CD4-positive, alpha-beta T cell treated with Interleukin-12 subunit alpha and Interleukin-12 subunit beta, for 1 hour (primary cell): ENCODE data around the gene HEMK1.

Source experiments
- DNase-seq: peaks from one replicate; pipeline ENCODE4 v3.0.0-alpha.2; 2020

Gene HEMK1, protein sequence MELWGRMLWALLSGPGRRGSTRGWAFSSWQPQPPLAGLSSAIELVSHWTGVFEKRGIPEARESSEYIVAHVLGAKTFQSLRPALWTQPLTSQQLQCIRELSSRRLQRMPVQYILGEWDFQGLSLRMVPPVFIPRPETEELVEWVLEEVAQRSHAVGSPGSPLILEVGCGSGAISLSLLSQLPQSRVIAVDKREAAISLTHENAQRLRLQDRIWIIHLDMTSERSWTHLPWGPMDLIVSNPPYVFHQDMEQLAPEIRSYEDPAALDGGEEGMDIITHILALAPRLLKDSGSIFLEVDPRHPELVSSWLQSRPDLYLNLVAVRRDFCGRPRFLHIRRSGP

DNA sequence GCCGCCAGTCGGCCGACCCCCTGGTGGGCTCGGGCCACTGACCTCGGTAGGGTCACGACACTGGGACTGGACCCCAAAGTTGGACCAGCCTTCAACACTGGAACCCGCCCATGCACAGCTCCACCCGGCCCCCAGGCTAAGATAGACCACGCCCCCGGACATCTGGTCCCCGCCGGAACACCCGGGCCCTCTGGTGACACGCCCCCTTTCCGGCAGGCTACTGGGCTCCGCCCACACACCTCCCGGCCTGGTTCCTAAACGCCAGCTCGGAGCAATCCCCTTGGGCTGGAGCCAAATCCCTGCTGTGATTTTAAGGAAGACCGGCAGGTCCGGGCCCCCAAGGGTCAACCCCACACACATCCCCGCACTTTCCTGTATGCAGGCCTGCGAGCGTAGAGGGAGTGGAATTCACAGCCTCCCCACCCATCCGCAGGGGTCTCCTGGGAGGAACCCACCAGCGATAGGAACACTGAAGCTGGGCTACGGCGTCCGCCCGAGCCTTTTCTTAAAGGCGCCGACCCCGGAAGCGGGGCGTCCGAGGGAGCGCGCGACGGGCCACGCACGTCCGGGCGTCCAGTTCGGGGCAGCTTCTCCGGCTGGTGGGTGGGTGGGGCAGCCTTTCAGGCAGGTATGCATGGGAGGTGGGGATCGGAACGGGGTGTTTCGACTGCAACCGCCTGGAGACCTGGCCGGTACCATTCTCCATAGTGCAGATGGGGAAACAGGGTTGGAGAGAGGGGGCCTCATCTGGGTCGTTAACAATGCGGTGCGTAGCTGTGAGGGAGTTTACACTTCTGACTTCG lies at the start of gene HEMK1:
Gene HEMK1 (plus strand): TSS at position 576 of the 803 bp plus-strand sequence. CDS start 1,583 bp downstream, outside the sequence.
- DNase-seq: peak; percentile 94

DNA sequence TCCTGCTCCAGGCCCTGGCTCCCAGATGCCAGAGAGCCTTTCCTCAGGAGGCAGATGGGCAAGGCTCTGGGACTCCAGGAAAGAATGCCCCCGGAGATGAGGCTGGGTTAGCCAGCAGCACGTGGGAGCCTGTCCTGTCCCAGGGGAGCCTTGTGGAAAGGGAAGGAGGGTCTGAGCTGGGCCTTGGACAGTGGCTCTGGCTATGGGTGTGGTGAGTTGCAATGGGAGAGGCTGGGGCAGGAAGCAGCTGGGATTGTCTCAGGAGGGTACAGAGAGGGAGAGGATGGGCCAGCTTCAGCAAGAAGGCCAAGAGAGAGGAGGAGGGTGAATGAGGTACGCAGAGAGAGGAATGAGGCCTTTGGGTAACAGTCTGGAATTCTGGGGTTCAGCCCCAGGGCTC lies 48.5 kb upstream of the HEMK1 start:
- DNase-seq: no peak

DNA sequence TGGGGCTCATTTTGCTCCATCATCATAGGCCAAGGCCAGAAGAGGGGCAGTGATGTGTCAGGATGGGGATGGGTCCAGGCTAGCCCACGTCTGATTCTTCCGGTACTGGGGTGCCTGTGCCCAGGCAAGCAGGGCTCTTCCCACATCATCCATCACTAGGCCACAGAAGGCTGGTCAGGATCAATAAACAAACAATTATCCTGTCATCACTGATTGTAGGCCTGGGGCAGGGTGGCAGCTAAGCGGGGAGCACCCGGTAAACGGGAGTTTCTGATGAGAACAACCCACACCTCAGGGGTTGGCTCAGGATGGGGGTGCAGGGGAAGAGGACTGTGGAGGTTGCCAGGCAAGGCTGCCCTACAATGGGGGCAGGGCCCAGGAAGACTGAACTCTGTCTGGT lies 47.8 kb upstream of the HEMK1 start:
- DNase-seq: no peak

DNA sequence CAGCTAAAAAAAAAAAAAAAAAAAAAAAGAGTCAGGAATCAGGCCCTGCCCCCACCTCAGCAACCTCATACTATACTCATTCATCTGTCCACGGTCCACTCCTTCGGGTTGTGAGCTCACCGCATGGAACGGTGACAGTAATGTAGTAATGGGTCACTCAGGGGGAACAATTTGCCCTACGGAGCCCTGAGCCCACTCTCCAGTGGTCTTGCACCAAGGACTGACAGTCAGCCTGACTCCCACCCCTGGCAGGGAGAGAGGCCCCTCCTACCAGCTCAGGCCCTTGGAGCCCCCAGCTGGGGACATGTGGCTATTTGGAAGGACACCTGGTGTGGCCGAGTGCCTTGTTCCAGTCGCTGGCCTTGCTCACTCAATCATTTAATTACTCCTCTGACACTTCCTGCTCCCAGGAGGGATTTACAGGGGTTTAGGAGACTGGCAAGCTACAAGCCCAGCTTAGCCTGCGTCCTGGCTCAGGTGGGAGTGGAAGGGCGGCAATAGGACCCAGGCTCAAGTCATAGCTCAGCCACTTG lies 46.0 kb upstream of the HEMK1 start:
- no peak for DNase-seq

DNA sequence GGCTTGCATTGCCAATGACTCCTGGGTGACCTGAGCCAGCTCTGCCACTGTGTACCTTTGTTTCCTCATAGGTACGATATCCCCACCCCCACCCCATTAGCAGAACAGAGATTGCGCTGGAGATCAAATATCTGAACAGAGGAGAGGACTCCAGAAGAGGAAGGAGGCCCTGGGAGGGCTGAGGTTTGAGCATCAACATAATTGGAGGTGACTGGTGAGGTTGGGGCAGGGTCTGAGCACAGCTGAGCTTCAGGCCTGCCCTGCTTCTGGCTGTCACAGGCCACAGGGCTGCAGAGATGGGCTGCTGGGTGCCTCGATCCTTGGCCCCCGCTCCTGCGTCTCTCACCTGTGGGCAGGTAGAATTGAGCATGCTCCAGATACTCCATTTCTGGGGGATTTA lies 44.6 kb upstream of the HEMK1 start:
- DNase-seq: no peak

DNA sequence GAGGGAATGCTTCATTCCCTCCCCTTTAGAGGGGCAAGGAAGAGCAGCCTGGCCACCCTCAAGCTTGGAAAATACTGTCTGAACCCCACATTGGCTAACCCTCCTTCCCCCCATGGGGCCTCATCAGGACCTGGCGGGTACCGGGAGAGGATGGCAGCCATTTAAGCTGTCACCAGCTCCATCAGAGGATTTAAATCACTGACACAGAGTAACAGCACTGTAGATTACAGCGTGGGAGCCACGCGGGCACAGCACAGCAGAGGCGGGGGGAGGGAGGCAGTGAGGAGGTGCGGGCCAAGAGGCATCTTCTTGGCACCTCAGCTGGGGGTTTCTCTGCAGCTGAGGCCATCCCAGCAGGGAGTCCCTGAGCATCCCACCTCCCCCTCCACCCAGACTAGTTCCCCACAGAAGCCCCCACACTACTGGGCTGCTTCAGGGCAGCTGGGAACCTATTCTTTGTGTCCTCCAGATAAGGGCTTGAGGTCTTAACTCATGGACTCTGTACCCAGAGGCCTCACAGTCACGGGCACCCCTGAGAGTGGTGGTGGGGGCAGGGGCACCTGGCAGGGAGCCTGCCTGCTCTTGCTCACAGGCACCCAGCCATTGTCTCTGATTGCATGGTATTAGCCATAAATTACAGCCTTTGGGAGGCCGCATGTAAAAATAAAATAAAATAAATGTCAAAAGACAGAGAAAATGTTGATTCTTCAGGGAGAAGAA lies 44.0 kb upstream of the HEMK1 start:
- no peak for DNase-seq

DNA sequence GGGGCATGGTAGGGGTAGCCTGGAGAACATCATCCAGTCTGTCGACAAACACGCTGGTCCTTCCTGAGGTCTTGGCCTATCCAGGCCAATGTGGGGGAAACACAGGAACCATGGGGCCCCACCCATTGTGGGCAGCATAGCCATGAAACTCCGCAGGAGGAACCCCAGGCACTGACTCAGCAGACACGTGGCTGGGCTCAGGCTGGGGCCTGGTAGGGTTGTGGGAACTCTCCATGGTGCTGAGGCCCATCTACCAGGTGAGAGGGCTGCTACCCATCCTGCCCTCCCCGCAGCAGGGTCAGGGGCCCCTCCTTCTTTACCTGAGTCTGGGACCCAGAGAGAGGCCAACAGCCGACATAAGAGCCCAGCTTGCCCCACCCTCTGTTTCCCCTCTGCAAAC lies 43.3 kb upstream of the HEMK1 start:
- DNase-seq: peak; percentile 42

DNA sequence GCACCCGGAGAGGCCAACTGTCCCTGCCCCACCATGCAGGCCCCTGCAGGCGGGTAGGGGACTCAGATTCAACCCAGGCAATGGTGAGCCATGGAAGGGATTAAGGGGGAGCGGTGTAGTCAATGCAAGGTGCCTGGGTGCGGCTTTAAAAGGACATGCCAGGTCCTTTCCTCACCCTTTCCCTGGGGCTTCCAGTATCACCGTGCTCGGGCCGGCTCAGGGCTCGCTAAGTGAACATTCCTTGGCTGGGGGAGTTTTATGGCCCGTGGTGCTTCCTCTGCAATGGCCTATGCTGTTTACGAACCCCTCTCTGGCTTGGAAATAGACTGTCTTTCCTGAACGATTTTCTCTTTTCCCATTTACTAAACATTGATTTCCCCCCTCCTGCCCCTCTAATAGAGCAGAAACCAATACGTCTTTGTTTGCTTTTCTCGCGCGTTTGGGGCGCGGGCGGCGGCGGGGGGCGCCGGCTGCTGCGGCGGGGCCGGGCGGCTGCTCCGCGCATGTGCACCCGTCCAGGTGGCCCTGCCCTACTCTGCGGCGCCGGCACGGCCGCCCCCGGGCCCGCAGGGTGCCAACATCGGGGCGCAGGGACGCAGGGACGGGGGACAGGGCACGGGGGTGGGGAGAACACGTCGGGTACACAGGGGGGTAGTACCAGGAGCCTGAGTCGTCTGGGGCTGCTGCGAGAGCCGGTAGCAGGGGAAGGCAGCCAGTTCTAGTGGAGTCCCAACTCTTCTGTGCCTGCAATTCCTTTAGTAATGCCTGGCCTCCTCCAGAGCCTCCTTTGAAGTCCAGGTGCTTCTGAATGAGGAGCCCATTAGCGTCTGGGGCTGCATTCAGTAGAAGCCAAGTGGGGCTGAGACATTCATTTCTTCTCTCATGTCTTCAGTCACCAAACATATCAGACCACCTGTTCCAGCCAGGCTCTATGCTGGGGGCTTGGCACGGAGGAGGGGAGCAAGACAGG lies 39.0 kb upstream of the HEMK1 start:
- no peak for DNase-seq

DNA sequence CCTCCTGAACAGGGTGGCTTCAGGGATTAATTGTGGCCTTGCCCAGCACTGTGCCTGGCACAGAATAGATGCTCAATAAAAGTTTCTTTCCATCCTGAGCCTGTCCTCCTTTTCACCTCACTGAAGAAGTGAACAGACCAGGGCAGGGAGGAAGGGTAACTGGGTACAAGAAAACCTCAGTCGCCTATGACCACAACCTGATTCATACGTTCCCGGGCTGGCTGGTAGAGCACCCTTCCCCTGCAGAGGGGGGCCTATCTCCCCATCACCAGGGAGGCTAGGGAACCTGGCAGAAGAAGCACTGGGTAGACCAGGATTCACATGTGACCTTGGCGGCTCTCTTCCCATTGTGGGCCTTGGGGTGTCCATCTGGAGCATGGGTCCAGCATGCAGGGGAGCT lies 38.1 kb upstream of the HEMK1 start:
- no peak for DNase-seq

DNA sequence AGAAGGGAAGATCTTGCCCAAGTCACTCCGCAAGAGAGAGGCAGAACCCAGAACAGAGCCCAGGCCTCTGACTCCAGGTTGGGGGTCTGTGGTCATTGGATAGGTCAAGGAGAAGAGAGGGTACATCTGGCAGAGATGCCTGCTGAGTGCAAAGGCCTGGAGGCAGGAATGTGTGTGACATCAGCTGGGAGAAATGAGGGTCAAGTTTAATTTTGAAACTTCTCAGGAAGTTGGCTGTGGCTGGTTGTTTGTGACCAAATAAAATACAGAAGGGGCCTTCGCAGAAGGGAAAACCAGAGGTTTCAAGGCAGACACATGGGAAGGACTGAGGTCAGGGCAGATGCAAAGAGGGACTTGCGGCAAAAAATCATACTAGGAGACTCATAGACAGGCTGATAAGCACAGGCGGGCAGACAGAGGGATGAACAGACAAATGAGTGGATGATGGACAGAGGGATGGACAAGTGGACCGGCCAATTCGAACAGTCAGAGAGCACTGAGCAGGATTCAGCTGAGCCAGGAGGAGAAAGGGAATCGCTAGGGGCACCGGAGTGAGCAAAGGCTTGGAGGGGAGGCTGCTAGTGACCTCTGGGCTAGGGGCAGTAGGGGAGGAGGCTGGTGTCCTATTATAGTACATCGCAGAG lies 37.1 kb upstream of the HEMK1 start:
- DNase-seq: no peak

DNA sequence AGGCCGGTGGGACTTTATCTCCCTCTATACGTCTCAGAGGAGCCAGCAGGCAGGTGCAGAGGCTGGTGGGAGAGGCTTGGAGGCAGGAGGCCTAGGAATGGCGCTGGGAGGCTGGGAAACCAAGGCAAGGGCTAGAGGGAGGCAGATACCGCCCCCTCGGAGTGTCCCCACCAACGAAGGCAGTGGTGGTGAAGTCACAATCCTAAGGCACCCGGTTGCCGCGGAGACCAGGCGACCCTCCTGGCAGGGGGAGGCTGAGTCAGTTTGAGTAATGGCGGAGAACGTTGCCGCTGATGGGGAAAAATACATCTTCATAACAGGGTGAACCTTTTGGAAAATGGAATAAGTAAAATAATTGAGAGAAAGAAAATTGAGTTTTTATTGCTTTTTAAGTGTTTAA lies 36.0 kb upstream of the HEMK1 start:
- no peak for DNase-seq

DNA sequence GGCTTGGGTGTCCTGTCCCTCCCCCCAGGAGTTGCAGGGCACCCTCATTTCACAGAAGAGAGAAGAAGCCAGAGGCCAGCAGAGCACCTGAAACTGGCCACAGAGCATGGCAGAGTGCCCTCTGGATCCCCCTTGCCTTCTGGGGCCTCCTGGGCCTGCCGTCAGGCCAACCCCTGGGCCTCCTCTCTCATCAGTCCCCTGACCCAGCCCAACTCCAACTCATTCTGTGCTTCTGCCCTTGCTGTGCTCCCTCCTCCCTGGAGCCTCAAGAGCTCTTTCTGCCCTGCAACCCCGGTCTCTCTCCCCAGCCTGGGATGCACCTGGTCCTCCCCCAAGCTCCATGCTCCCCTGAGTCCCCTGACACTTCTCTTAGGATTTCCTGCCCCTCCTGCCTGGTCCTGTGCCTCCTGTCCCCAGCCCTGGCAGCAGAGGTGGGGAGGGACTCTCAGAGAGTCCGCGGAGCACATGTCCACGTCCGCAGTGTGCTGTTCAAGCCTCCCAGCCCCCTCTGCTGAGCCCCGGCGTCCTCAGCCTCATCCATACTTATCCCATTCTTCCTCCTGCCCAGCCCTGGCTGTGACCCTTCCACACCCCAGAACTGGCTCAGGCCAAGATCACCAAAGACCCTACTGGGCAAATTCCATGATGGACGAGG lies 35.4 kb upstream of the HEMK1 start:
- no peak for DNase-seq

DNA sequence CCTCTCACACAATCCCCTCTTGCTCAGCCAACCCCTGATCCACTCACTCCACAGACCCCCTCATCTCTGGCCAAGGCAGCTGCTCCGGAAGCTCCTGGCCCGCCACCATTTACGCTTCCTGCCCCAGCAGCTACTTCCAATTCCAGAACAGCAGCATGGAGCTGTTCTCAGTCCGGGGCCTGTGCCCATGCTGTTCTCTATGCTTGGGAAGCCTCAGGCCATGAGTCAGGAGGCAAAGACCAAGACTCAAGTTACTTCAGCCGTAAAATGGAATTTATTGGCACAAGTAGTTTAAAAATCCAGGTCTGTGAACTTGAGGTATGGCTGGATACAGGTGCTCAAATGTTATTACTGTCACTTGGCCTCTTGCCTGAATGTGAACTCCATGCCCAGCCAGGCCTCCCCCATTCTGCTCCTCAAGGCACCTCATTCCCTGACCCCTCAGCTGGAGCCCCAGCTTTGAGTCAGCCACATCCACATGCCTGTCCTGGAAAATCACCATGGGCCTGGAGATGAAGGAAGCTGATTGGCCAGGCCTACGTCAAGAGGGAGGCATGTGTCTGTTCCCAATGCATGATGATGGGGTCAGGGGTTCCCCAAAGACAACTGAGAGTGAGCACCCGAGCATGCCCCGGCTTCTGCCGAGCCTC lies 34.5 kb upstream of the HEMK1 start:
- no peak for DNase-seq

DNA sequence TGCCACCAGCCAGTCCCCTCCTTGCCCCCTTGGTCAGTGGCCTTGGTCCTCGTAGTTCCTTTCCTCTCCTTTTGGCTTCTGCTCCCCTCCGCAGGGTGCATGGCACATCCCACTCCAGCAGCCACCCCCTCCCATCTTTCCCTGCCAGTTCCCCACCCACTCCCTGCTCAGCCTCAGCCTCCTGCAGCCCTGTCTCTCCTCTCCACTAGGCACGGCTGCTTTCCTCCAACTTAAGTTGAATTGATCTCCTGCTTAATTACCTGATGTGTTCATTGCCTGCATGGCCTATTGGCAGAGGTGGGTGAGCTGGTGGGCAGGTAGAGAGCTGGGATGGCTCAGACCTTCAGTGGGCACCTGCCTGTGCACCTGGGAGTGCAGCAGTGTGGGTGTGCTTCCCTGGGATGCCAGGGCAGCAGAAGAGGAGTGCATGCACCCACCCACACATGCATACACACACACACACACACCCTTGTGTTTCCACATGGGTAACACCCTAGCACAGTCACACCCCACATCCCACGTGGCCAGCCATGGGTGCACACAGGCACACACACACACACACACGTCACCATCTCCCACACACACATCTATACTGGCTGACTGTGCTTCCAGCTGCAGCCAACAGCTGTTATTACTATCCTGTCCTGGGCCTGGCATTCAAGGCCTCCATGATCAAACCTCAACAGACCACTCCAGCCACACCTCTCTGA lies 32.7 kb upstream of the HEMK1 start:
- no peak for DNase-seq

DNA sequence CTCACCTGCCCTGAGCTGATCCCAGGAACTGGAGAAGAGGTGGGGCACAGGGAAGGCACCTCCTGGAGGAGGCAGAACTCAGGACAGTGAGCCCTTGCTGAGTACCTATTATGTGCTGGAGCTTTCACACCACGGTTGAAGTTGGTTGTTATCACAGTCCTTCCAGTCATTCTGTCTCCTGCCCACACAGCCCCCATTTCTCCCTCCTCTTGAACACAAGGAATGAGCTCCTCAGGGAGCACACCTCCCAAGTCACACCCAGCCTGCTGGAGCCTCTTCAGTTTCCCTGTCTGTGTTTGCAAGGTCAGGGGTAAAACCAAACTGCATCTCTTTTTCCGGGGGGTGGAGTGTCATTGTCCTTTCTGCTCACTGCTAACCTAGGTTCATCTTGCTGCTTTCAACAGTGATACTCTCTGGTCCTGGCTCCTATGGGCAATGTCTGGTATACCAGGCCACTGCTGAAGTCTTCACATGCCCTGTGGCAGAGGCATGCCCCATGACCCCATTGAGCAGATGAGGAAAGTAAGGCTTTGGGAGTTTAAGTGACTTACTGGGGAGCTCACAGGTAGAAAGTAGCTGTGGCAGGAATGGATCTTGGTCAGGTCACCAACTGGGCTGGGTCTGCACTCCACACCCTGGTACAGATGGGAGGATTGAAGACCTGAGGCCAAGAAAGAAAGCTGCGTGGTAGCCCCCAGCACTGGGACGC lies 31.7 kb upstream of the HEMK1 start:
- DNase-seq: no peak

DNA sequence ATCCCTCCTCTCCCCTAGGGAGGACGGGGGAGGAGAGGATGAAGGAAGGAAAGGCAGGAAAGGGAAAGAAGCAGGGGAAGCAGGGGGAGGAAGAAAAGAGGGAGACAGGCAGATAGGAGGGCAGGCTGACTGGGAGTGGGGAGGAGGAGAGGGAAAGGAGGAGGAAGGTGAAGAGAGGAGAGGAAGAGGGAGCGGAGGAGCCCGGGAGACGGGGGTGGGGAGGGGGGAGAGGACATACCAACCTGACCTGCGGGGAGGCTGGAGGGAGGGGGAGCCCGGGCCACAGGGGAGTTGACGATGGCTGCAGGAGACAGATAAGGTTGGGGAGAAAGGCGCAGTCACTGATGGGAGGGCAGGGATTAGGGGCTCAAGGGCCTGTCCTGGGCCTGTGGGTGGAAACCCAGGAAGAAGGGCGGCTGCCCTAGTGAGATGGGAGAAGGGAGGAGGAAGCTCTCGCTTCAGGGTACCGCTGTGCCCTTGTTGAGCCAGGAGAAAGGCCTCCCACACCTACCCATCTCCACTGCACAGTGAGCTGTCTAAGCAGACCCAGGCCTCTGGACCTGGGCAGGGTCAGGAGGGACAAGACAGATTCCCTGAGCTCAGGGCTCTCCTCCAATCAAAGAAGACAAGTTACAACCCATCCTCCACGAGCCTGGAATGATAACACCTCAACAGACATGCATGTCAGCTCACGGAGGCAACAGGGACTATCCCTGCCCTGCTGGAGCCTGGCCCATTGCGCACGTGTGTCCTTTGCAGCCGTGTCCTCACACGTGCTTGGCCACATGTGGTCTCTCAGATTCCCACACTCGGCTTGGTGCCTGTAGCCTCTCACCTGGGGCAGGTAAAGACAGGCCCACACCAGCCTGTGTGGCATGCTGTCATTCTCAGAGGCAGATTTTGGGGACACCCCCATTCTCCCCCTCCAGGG lies 29.7 kb upstream of the HEMK1 start:
- no peak for DNase-seq

DNA sequence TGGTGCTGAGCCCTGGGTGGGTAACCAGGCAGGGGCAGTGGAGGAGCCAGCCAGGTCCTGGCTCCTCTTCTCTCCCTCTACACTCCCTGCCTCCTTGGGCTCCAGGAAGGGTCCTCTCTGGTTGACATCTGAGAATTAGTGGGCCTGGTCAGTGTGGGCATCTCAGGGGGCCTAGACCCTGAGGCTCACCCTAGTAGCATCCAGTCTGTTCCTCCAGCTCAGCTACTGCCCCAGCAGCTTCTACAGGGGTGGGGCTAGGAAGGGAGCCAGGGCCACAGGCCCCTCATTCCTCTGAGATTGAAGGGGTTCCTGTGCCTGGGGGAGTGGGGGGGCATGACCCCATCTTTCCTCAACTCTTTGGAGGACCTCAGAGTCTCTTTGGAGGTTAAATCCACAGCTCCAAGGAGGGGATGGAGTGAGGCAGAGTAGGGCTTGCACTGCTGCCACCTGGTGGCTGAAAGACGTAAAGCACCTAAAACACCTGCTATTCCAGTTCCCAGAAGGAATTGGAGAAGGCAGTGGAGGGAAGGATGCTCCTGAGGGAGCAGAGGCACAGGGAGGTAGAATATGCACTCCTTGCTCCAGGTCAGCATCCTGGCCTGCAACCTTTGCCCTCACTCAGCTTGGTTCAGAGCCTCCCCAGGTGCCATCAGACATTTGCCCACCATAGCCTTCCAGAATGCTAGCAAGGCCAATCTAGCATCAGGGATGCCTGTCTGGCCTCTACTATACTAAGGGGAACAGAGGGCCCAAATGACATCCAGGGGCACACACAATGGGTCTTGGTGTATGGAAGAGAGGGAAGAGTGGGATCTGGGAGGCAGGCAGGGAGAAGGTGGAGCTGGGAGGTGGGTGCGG lies 26.9 kb upstream of the HEMK1 start:
- peak; percentile 61 for DNase-seq
